Osteoblast (primary cell): ENCODE results near the gene NRG3. TPM values are rescaled to one million over a fixed set of nuclear protein-coding genes. Genes with fewer than 3 reads are reported as not detected.

Experiments used
- DNase-seq: peaks from one replicate; pipeline ENCODE4 v3.0.0; 2011; ENCODE audit warnings: low spot score, mixed read lengths; ENCODE audit not compliant: insufficient read length; ENCODE audit errors: missing footprints
- H2AFZ ChIP-seq: 2 replicates; pipeline ENCODE4 v1.6.0; 2011; ENCODE audit warnings: mild to moderate bottlenecking, low read length
- H3K27ac ChIP-seq: 2 replicates; pipeline ENCODE4 v1.5.1; 2011; ENCODE audit warnings: mild to moderate bottlenecking, low read depth, low read length, moderate library complexity
- H3K27me3 ChIP-seq: 2 replicates; pipeline ENCODE4 v1.6.0; 2012; ENCODE audit warnings: mild to moderate bottlenecking, control low read depth, inconsistent platforms, low read length, moderate library complexity; ENCODE audit not compliant: insufficient read depth
- H3K36me3 ChIP-seq: 2 replicates; pipeline ENCODE4 v1.5.1; 2011; ENCODE audit warnings: mild to moderate bottlenecking, low read length, control low read depth, moderate library complexity; ENCODE audit not compliant: insufficient read depth
- H3K4me1 ChIP-seq: 2 replicates; pipeline ENCODE4 v1.5.1; 2011; ENCODE audit warnings: mild to moderate bottlenecking, low read length, control low read depth, moderate library complexity; ENCODE audit not compliant: insufficient read depth
- H3K4me2 ChIP-seq: 2 replicates; pipeline ENCODE4 v1.6.0; 2011; ENCODE audit warnings: mild to moderate bottlenecking, low read length; ENCODE audit not compliant: insufficient read depth
- H3K4me3 ChIP-seq: fragments of 200-600 bp; sonication (generic); 3 replicates; pipeline ENCODE4 v1.5.1; 2012; ENCODE audit warnings: mild to moderate bottlenecking, low read length, inconsistent platforms; ENCODE audit not compliant: insufficient read depth
- H3K79me2 ChIP-seq: 2 replicates; pipeline ENCODE4 v1.6.0; 2012; ENCODE audit warnings: mild to moderate bottlenecking, low read length, control low read depth, inconsistent platforms; ENCODE audit not compliant: insufficient read depth
- H3K9me3 ChIP-seq: 2 replicates; pipeline ENCODE4 v1.5.1; 2011; ENCODE audit warnings: low read depth, low read length, control low read depth
- H4K20me1 ChIP-seq: 2 replicates; pipeline ENCODE4 v1.6.0; 2012; ENCODE audit warnings: mild to moderate bottlenecking, low read length, control low read depth; ENCODE audit not compliant: insufficient read depth
- CTCF ChIP-seq: IDR thresholded peaks from 2 replicates; pipeline ENCODE4 v1.5.1; 2011; ENCODE audit warnings: mild to moderate bottlenecking, low read depth, low read length, moderate library complexity; ENCODE audit errors: extremely low read depth
- total RNA-seq: library from RNA; depleted of rRNA; stranded (reverse); fragments of >200 nt; gene quantifications from 2 replicates; pipeline ENCODE4 v1.2.3, GENCODE V29; 2012

Gene NRG3
- total RNA-seq, 1 donor, result not detected

DNA sequence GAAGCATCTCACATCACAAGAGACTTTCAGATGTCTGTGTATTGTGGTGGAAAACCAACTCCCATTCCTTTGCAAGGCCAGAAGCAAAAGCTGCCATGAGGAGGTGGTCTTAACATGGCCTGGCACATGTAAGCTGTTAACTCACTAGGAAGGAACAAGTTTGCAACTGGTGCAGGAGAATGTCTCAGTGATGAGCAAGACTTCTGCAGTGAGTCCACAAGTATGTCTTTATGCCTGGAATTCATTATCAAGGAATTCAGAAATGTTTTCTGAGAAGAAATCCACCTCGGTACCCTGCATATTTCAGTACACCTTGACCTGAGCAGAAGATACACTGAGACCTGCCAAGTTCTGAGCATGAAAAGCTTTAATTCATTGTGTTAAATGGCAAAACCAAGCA, 1033.1 kb downstream of the NRG3 start:
- TF ChIP-seq CTCF, result no peak
- DNase-seq, result no peak
- Histone ChIP-seq H3K27ac (no peak overlapping the region), H3K27me3 (no peaks in the 10 kb centered on the region), H4K20me1 (no peaks in the 10 kb centered on the region), H3K36me3 (no peaks in the 10 kb centered on the region), H3K9me3 (no peaks in the 10 kb centered on the region), H3K79me2 (no peaks in the 10 kb centered on the region), H2AFZ (no peak overlapping the region), H3K4me3 (no peak overlapping the region), H3K4me1 (no peaks in the 10 kb centered on the region), H3K4me2 (no peak overlapping the region)

- DNase-seq, result peak; percentile 5
- H3K4me3 ChIP-seq, result no peak overlapping the region
- no peaks in the 10 kb centered on the region for H3K36me3 ChIP-seq
- no peak overlapping the region for H3K4me2 ChIP-seq
- H3K4me1 ChIP-seq, result no peaks in the 10 kb centered on the region
- no peaks in the 10 kb centered on the region for H4K20me1 ChIP-seq
- H3K27ac ChIP-seq, result no peak overlapping the region
- no peaks in the 10 kb centered on the region for H3K79me2 ChIP-seq
- H3K9me3 ChIP-seq, result no peaks in the 10 kb centered on the region
- no peak for TF ChIP-seq CTCF
- no peak overlapping the region for H2AFZ ChIP-seq
- H3K27me3 ChIP-seq, result no peaks in the 10 kb centered on the region
These were observed 1033.8 kb downstream of the NRG3 start for GRCh38 chr10:82908751-82909150.

- H3K9me3 ChIP-seq, result no peaks in the 10 kb centered on the region
- H4K20me1 ChIP-seq, result no peaks in the 10 kb centered on the region
- no peak for TF ChIP-seq CTCF
- H3K4me1 ChIP-seq, result no peaks in the 10 kb centered on the region
- H3K4me3 ChIP-seq, result no peak overlapping the region
- H3K27me3 ChIP-seq, result no peaks in the 10 kb centered on the region
- no peak overlapping the region for H2AFZ ChIP-seq
- DNase-seq, result no peak
- H3K36me3 ChIP-seq, result no peaks in the 10 kb centered on the region
- no peak overlapping the region for H3K4me2 ChIP-seq
- no peaks in the 10 kb centered on the region for H3K79me2 ChIP-seq
- H3K27ac ChIP-seq, result no peak overlapping the region
These were observed 1035.3 kb downstream of the NRG3 start for GRCh38 chr10:82910301-82910700.

DNA sequence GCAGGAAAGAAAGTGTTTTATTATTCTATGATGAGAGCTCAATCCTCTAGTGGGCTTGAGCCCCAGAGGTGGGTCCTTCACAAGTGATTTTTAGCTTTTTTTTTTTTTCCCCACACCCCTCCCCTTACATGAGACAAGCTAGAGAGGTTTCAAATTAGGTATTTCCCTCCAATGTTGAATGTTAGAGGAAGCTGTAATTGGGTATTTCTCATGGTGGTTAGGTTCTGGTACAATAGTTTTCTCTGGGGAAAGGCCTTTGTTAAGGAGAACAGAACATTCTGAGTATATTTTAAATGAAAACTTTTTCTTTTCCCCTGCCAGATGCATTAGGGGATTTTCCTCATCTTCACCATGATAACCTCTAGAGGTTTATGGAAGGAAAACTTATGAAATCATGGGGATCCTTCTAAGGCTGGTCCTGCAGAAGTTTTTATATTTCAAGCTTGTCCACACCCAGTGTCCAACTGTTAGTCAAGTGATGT, 1039.7 kb downstream of the NRG3 start:
- Histone ChIP-seq H2AFZ (no peak overlapping the region), H3K36me3 (no peaks in the 10 kb centered on the region), H3K4me2 (no peak overlapping the region), H3K79me2 (no peaks in the 10 kb centered on the region), H3K27ac (no peak overlapping the region), H3K4me1 (no peaks in the 10 kb centered on the region), H3K27me3 (no peaks in the 10 kb centered on the region), H4K20me1 (no peaks in the 10 kb centered on the region), H3K9me3 (no peaks in the 10 kb centered on the region), H3K4me3 (no peak overlapping the region)
- no peak for TF ChIP-seq CTCF
- DNase-seq, result no peak
